Measurements from ENCODE around the gene RAB3B.

The RAB3B gene

GRCh38 chr1:51964309-51964696 is 26.2 kb downstream of the RAB3B start:
- Histone ChIP-seq H3K9ac (ENCODE audit: low read length) (peak overlapping the region; percentile 0), H3K79me1 (ENCODE audit: low read length) (peaks cover 10% of the 10 kb centered on the region), H3K36me3 (ENCODE audit: control insufficient read depth, insufficient read depth, low read length) (peaks cover 3% of the 10 kb centered on the region), H2BK5ac (ENCODE audit: low read length) (peak overlapping the region; percentile 63), H3K23ac (ENCODE audit: low read length) (no peak overlapping the region), H2BK15ac (replicated peaks; ENCODE audit: low read depth) (no peak overlapping the region), H2AK5ac (ENCODE audit: low read length) (peak overlapping the region; percentile 38), H3K4me2 (ENCODE audit: low read length) (no peak overlapping the region), H3K4me3 (ENCODE audit: low read length) (no peak overlapping the region), H2BK120ac (ENCODE audit: low read depth, low read length) (no peak overlapping the region), H4K5ac (ENCODE audit: low read length) (peak overlapping the region; percentile 1), H3K27me3 (ENCODE audit: insufficient read depth, low read length, poor library complexity) (no peaks in the 10 kb centered on the region), H3K27ac (ENCODE audit: low read depth, low read length) (peak overlapping the region; percentile 40), H4K8ac (ENCODE audit: low read depth, low read length) (no peak overlapping the region), H3K18ac (ENCODE audit: low read length) (peak overlapping the region; percentile 16), H3K4ac (ENCODE audit: low read depth, low read length) (no peak overlapping the region), H3K79me2 (ENCODE audit: control insufficient read depth, insufficient read depth, low read length) (no peaks in the 10 kb centered on the region), H3K56ac (ENCODE audit: low read length) (peak overlapping the region; percentile 6), H3K4me1 (ENCODE audit: control insufficient read depth, low read depth, low read length) (peaks cover 31% of the 10 kb centered on the region)
- no CpG with 5 or more reads among the region's 4 CpGs for WGBS (ENCODE audit: extremely low coverage, insufficient coverage, low lambda C conversion rate)
- DNase-seq = no peak

GRCh38 chr1:51963592-51964308 is 26.8 kb downstream of the RAB3B start:
- DNase-seq = no peak

GRCh38 chr1:51962486-51963356 is 27.8 kb downstream of the RAB3B start:
- Histone ChIP-seq H4K8ac (ENCODE audit: low read depth, low read length) (no peak overlapping the region), H3K36me3 (ENCODE audit: control insufficient read depth, insufficient read depth, low read length) (peaks cover 3% of the 10 kb centered on the region), H2AK5ac (ENCODE audit: low read length) (peak overlapping the region; percentile 54), H3K9ac (ENCODE audit: low read length) (peak overlapping the region; percentile 8), H3K79me1 (ENCODE audit: low read length) (peaks cover 10% of the 10 kb centered on the region), H3K27ac (ENCODE audit: low read depth, low read length) (no peak overlapping the region), H3K27me3 (ENCODE audit: insufficient read depth, low read length, poor library complexity) (no peaks in the 10 kb centered on the region), H3K18ac (ENCODE audit: low read length) (no peak overlapping the region), H2BK5ac (ENCODE audit: low read length) (peak overlapping the region; percentile 55), H3K4me2 (ENCODE audit: low read length) (no peak overlapping the region), H3K56ac (ENCODE audit: low read length) (peak overlapping the region; percentile 50), H2BK120ac (ENCODE audit: low read depth, low read length) (no peak overlapping the region), H3K4me3 (ENCODE audit: low read length) (no peak overlapping the region), H2BK15ac (replicated peaks; ENCODE audit: low read depth) (no peak overlapping the region), H3K4ac (ENCODE audit: low read depth, low read length) (no peak overlapping the region), H3K23ac (ENCODE audit: low read length) (no peak overlapping the region), H3K4me1 (ENCODE audit: control insufficient read depth, low read depth, low read length) (peaks cover 37% of the 10 kb centered on the region), H3K79me2 (ENCODE audit: control insufficient read depth, insufficient read depth, low read length) (no peaks in the 10 kb centered on the region), H4K5ac (ENCODE audit: low read length) (no peak overlapping the region)
- WGBS (ENCODE audit: extremely low coverage, insufficient coverage, low lambda C conversion rate) = no CpG with 5 or more reads among the region's 4 CpGs
- no peak for DNase-seq

More at GRCh38 chr1:51963592-51964308, 26.8 kb downstream of the RAB3B start:
- H3K36me3 ChIP-seq (ENCODE audit: control insufficient read depth, insufficient read depth, low read length) = peaks cover 3% of the 10 kb centered on the region
- no peaks in the 10 kb centered on the region for H3K79me2 ChIP-seq (ENCODE audit: control insufficient read depth, insufficient read depth, low read length)
- H3K4ac ChIP-seq (ENCODE audit: low read depth, low read length) = no peak overlapping the region
- peak overlapping the region; percentile 84 for H2BK5ac ChIP-seq (ENCODE audit: low read length)
- no peak overlapping the region for H4K8ac ChIP-seq (ENCODE audit: low read depth, low read length)
- H3K4me2 ChIP-seq (ENCODE audit: low read length) = no peak overlapping the region
- peaks cover 32% of the 10 kb centered on the region for H3K4me1 ChIP-seq (ENCODE audit: control insufficient read depth, low read depth, low read length)
- no peak overlapping the region for H2BK120ac ChIP-seq (ENCODE audit: low read depth, low read length)
- peak overlapping the region; percentile 1 for H4K5ac ChIP-seq (ENCODE audit: low read length)
- no peaks in the 10 kb centered on the region for H3K27me3 ChIP-seq (ENCODE audit: insufficient read depth, low read length, poor library complexity)
- no peak overlapping the region for H2BK15ac ChIP-seq (replicated peaks; ENCODE audit: low read depth)
- peak overlapping the region; percentile 33 for H3K27ac ChIP-seq (ENCODE audit: low read depth, low read length)
- H3K56ac ChIP-seq (ENCODE audit: low read length) = peak overlapping the region; percentile 65
- H3K9ac ChIP-seq (ENCODE audit: low read length) = peak overlapping the region; percentile 0
- H3K79me1 ChIP-seq (ENCODE audit: low read length) = peaks cover 10% of the 10 kb centered on the region
- H3K18ac ChIP-seq (ENCODE audit: low read length) = no peak overlapping the region
- WGBS (ENCODE audit: extremely low coverage, insufficient coverage, low lambda C conversion rate) = 100% methylated on average over 1 of the region's 4 CpGs
- no peak overlapping the region for H3K4me3 ChIP-seq (ENCODE audit: low read length)
- H2AK5ac ChIP-seq (ENCODE audit: low read length) = peak overlapping the region; percentile 12
- H3K23ac ChIP-seq (ENCODE audit: low read length) = no peak overlapping the region

- no peak overlapping the region for H3K18ac ChIP-seq (ENCODE audit: low read length)
- H3K4ac ChIP-seq (ENCODE audit: low read depth, low read length) = no peak overlapping the region
- no peak for DNase-seq
- H3K79me2 ChIP-seq (ENCODE audit: control insufficient read depth, insufficient read depth, low read length) = no peaks in the 10 kb centered on the region
- peaks cover 10% of the 10 kb centered on the region for H3K79me1 ChIP-seq (ENCODE audit: low read length)
- H3K4me3 ChIP-seq (ENCODE audit: low read length) = no peak overlapping the region
- WGBS (ENCODE audit: extremely low coverage, insufficient coverage, low lambda C conversion rate) = no CpG with 5 or more reads among the region's 2 CpGs
- no peak overlapping the region for H2BK120ac ChIP-seq (ENCODE audit: low read depth, low read length)
- peaks cover 3% of the 10 kb centered on the region for H3K36me3 ChIP-seq (ENCODE audit: control insufficient read depth, insufficient read depth, low read length)
- peak overlapping the region; percentile 37 for H2BK5ac ChIP-seq (ENCODE audit: low read length)
- H3K4me2 ChIP-seq (ENCODE audit: low read length) = no peak overlapping the region
- no peaks in the 10 kb centered on the region for H3K27me3 ChIP-seq (ENCODE audit: insufficient read depth, low read length, poor library complexity)
- peak overlapping the region; percentile 40 for H3K56ac ChIP-seq (ENCODE audit: low read length)
- no peak overlapping the region for H3K27ac ChIP-seq (ENCODE audit: low read depth, low read length)
- H4K8ac ChIP-seq (ENCODE audit: low read depth, low read length) = no peak overlapping the region
- H3K4me1 ChIP-seq (ENCODE audit: control insufficient read depth, low read depth, low read length) = peaks cover 39% of the 10 kb centered on the region
- H2BK15ac ChIP-seq (replicated peaks; ENCODE audit: low read depth) = no peak overlapping the region
- H2AK5ac ChIP-seq (ENCODE audit: low read length) = no peak overlapping the region
- H3K9ac ChIP-seq (ENCODE audit: low read length) = no peak overlapping the region
- H4K5ac ChIP-seq (ENCODE audit: low read length) = no peak overlapping the region
- H3K23ac ChIP-seq (ENCODE audit: low read length) = no peak overlapping the region
These were observed 28.5 kb downstream of the RAB3B start for GRCh38 chr1:51961954-51962353.

GRCh38 chr1:51961231-51961630 is 29.3 kb downstream of the RAB3B start:
- Histone ChIP-seq H3K4me3 (ENCODE audit: low read length) (no peak overlapping the region), H2BK120ac (ENCODE audit: low read depth, low read length) (no peak overlapping the region), H3K4ac (ENCODE audit: low read depth, low read length) (no peak overlapping the region), H4K5ac (ENCODE audit: low read length) (no peak overlapping the region), H3K9ac (ENCODE audit: low read length) (peak overlapping the region; percentile 0), H3K23ac (ENCODE audit: low read length) (no peak overlapping the region), H3K27me3 (ENCODE audit: insufficient read depth, low read length, poor library complexity) (no peaks in the 10 kb centered on the region), H2BK5ac (ENCODE audit: low read length) (peak overlapping the region; percentile 46), H4K8ac (ENCODE audit: low read depth, low read length) (no peak overlapping the region), H3K79me1 (ENCODE audit: low read length) (peaks cover 10% of the 10 kb centered on the region), H3K36me3 (ENCODE audit: control insufficient read depth, insufficient read depth, low read length) (peaks cover 3% of the 10 kb centered on the region), H2AK5ac (ENCODE audit: low read length) (peak overlapping the region; percentile 40), H3K4me2 (ENCODE audit: low read length) (no peak overlapping the region), H3K27ac (ENCODE audit: low read depth, low read length) (peak overlapping the region; percentile 58), H2BK15ac (replicated peaks; ENCODE audit: low read depth) (no peak overlapping the region), H3K56ac (ENCODE audit: low read length) (peak overlapping the region; percentile 2), H3K18ac (ENCODE audit: low read length) (peak overlapping the region; percentile 34), H3K4me1 (ENCODE audit: control insufficient read depth, low read depth, low read length) (peaks cover 42% of the 10 kb centered on the region), H3K79me2 (ENCODE audit: control insufficient read depth, insufficient read depth, low read length) (no peaks in the 10 kb centered on the region)
- WGBS (ENCODE audit: extremely low coverage, insufficient coverage, low lambda C conversion rate) = no CpG with 5 or more reads among the region's 2 CpGs
- DNase-seq = no peak
